Naive thymus-derived CD8-positive, alpha-beta T cell (primary cell): ENCODE results near the gene TNRC18. TPM values are rescaled to one million over a fixed set of nuclear protein-coding genes. Genes with fewer than 3 reads are reported as not detected.
A peak's percentile ranks its signal among the peaks of the same experiment; 100 is the strongest.

ENCODE experiments used
- ATAC-seq, 2 donors: fragments of 150-1000 bp; cut with Tn5 transposase in 1 of 2; sonication (Bioruptor Pico), chemical (Tn5 transposase) in 1 of 2; 1 replicate in 1 of 2; 2 replicates in 1 of 2; pipeline ENCODE4 v1.10.0; 2021; ENCODE audit warnings: mild to moderate bottlenecking in 2 of 2, moderate library complexity in 2 of 2
- POLR2A ChIA-PET: fragments of 350-600 bp; sonication (Branson Sonifier 250); formaldehyde crosslinking; loops from one replicate; lab custom pipeline; 2021; ENCODE audit warnings: antibody characterized with exemption; lab: Charles Lee
- DNase-seq, 10 donors: peaks; one replicate each; pipeline versions ENCODE4 v3.0.0 to v3.0.0-alpha.2; 2020 to 2022
- H3K27ac Mint-ChIP-seq, 10 donors: one replicate each; pipeline ENCODE4 v1.8.0; 2020 to 2022; ENCODE audit warnings: mild to moderate bottlenecking in 10 of 10, mixed read lengths in 10 of 10, moderate library complexity in 4 of 10, inconsistent platforms in 1 of 10
- H3K27me3 Mint-ChIP-seq, 5 donors: one replicate each; pipeline ENCODE4 v1.8.0; 2021 to 2022; ENCODE audit warnings: mixed read lengths in 5 of 5
- H3K36me3 Mint-ChIP-seq, 3 donors: one replicate each; pipeline ENCODE4 v1.8.0; 2020 to 2022; ENCODE audit warnings: mixed read lengths in 3 of 3, mild to moderate bottlenecking in 2 of 3, inconsistent platforms in 1 of 3
- H3K4me1 Mint-ChIP-seq, 4 donors: one replicate each; pipeline ENCODE4 v1.8.0; 2021 to 2022; ENCODE audit warnings: mixed read lengths in 4 of 4
- H3K4me3 Mint-ChIP-seq, 10 donors: one replicate each; pipeline ENCODE4 v1.8.0; 2020 to 2022; ENCODE audit warnings: mild to moderate bottlenecking in 10 of 10, mixed read lengths in 10 of 10, moderate library complexity in 6 of 10, inconsistent platforms in 1 of 10
- H3K9me3 Mint-ChIP-seq, 9 donors: one replicate each; pipeline ENCODE4 v1.8.0; 2020 to 2022; ENCODE audit warnings: mixed read lengths in 9 of 9, mild to moderate bottlenecking in 3 of 9, inconsistent platforms in 1 of 9, moderate library complexity in 1 of 9
- polyA plus RNA-seq, 3 donors: library from polyadenylated mRNA; unstranded; fragments of 300-500 nt; fragmentation: Illumina TruSeq; gene quantifications; one replicate each; pipeline ENCODE4 v1.2.3, GENCODE V29; 2021
- total RNA-seq, 8 experiments: library from RNA in 2 of 8; stranded (reverse) in 2 of 8; gene quantifications; one replicate each; pipeline ENCODE4 v1.2.3 and lab custom pipeline; 2021 to 2026

The TNRC18 gene
- total and polyA plus RNA-seq, 5 experiments from 2014 or later = 0.59 to 42.7 (median 1.6) TPM

GRCh38 chr7:5359344-5359743 is 64.3 kb downstream of the TNRC18 start:
- no peaks in the 10 kb centered on the region for H3K9me3 Mint-ChIP-seq
- no peak overlapping the region for H3K27ac Mint-ChIP-seq
- peaks cover 0 to 77% (median 28%) of the 10 kb centered on the region in 3 donors for H3K36me3 Mint-ChIP-seq
- no peak overlapping the region for H3K4me3 Mint-ChIP-seq
- H3K4me1 Mint-ChIP-seq = peaks cover 16 to 21% (median 19%) of the 10 kb centered on the region in 4 donors
- POLR2A ChIA-PET = no interaction called here
- H3K27me3 Mint-ChIP-seq = no peaks in the 10 kb centered on the region
- DNase-seq = no peak
- no peak for ATAC-seq

DNA sequence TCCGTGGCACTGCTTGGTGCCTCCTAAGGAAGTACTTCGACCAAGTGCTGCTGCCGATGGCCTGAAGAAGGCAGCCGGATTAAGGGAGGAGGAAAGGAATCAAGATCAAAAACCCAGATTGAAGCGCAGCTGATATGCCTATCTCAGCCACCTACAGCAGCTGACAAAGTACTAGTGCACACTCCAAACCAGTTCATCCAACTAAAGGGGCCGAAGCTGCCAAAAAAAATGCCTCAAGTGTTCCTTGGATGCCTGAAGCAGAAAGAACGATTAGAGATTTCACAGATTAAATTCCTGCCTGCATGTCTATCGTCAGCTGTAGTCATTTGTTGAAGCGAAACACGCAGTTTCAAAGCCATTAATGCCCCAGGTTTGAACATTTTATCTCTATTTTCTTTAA is 65.7 kb downstream of the TNRC18 start:
- no peak overlapping the region for H3K4me3 Mint-ChIP-seq
- DNase-seq = no peak
- peaks cover 16 to 24% (median 22%) of the 10 kb centered on the region in 4 donors for H3K4me1 Mint-ChIP-seq
- peak overlapping the region in 1 of 10 donors; percentile 55 for H3K27ac Mint-ChIP-seq
- H3K36me3 Mint-ChIP-seq = peaks cover 0 to 85% (median 28%) of the 10 kb centered on the region in 3 donors
- H3K27me3 Mint-ChIP-seq = no peaks in the 10 kb centered on the region
- ATAC-seq = no peak
- no peaks in the 10 kb centered on the region for H3K9me3 Mint-ChIP-seq
- POLR2A ChIA-PET = no interaction called here

DNA sequence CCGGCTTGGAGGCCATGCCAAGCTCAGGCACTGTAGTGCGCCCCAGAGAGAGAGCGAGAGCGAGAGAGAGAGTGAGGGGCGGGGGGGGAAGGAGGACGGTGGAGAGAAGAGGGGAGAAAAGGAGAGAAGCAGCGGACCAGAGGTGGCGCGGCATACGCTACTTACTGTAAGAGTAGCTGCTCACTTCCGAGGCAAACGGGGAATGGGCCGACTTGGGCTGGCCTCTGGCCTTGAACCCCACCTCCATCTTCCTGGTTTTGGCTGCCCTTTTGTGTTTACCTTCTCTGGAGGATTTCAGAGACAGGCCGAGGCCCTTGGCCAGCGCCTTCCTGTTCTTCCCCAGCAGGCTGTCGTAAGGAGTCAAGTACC is 66.9 kb downstream of the TNRC18 start:
- Mint-ChIP-seq H3K9me3 (no peaks in the 10 kb centered on the region), H3K27ac (no peak overlapping the region), H3K27me3 (no peaks in the 10 kb centered on the region), H3K36me3 (peaks cover 0 to 92% (median 28%) of the 10 kb centered on the region in 3 donors), H3K4me3 (peak overlapping the region in 1 of 10 donors; percentile 45), H3K4me1 (peaks cover 16 to 28% (median 23%) of the 10 kb centered on the region in 4 donors)
- no peak for ATAC-seq
- no peak for DNase-seq
- POLR2A ChIA-PET = no interaction called here

GRCh38 chr7:5354460-5355232 is 69.0 kb downstream of the TNRC18 start:
- DNase-seq (no peak), ATAC-seq (no peak)
- H3K36me3 Mint-ChIP-seq = peaks cover 0 to 86% (median 29%) of the 10 kb centered on the region in 3 donors
- POLR2A ChIA-PET = no interaction called here
- no peak overlapping the region for H3K4me3 Mint-ChIP-seq
- no peaks in the 10 kb centered on the region for H3K9me3 Mint-ChIP-seq
- peaks cover 16 to 28% (median 22%) of the 10 kb centered on the region in 4 donors for H3K4me1 Mint-ChIP-seq
- H3K27me3 Mint-ChIP-seq = no peaks in the 10 kb centered on the region
- H3K27ac Mint-ChIP-seq = peak overlapping the region in 3 of 10 donors; percentile 17 to 60 (median 58)

GRCh38 chr7:5352440-5353010 is 71.1 kb downstream of the TNRC18 start:
- no peak for ATAC-seq

GRCh38 chr7:5351507-5352265 is 71.9 kb downstream of the TNRC18 start:
- DNase-seq (no peak), ATAC-seq (no peak)
- Mint-ChIP-seq H3K27me3 (no peaks in the 10 kb centered on the region), H3K36me3 (peaks cover 0 to 71% (median 12%) of the 10 kb centered on the region in 3 donors), H3K4me1 (peaks cover 13 to 27% (median 20%) of the 10 kb centered on the region in 4 donors), H3K9me3 (no peaks in the 10 kb centered on the region), H3K4me3 (no peak overlapping the region), H3K27ac (no peak overlapping the region)
- POLR2A ChIA-PET = no interaction called here

More at GRCh38 chr7:5352440-5353010, 71.1 kb downstream of the TNRC18 start:
- Mint-ChIP-seq H3K27me3 (no peaks in the 10 kb centered on the region), H3K4me1 (peaks cover 13 to 28% (median 22%) of the 10 kb centered on the region in 4 donors), H3K4me3 (no peak overlapping the region), H3K27ac (peak overlapping the region in 1 of 10 donors; percentile 46), H3K9me3 (no peaks in the 10 kb centered on the region), H3K36me3 (peaks cover 0 to 75% (median 16%) of the 10 kb centered on the region in 3 donors)
- POLR2A ChIA-PET = no interaction called here
- no peak for DNase-seq

GRCh38 chr7:5350600-5351385 is 72.8 kb downstream of the TNRC18 start:
- peaks cover 0 to 67% (median 12%) of the 10 kb centered on the region in 3 donors for H3K36me3 Mint-ChIP-seq
- ATAC-seq = no peak
- no peaks in the 10 kb centered on the region for H3K27me3 Mint-ChIP-seq
- H3K4me1 Mint-ChIP-seq = peaks cover 13 to 23% (median 20%) of the 10 kb centered on the region in 4 donors
- no peak overlapping the region for H3K4me3 Mint-ChIP-seq
- H3K27ac Mint-ChIP-seq = no peak overlapping the region
- POLR2A ChIA-PET = no interaction called here
- peaks cover 0 to 2% (median 0%) of the 10 kb centered on the region in 9 donors for H3K9me3 Mint-ChIP-seq
- DNase-seq = no peak

DNA sequence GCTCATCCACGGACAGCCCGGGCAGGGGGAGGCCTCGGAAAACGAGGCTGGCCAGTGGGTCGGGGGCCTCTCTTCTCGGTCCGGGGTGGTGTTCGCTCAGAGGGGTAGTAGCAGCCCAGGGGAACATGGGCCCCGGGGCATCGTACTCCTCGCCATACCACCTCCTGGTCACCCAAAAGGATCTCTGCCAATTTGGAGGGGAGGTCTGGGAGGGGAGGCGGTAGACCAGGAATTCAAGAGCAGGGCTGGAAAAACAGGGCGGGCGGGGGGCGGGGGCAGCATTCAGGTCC is 73.5 kb downstream of the TNRC18 start:
- H3K27ac Mint-ChIP-seq = no peak overlapping the region
- ATAC-seq = no peak

DNA sequence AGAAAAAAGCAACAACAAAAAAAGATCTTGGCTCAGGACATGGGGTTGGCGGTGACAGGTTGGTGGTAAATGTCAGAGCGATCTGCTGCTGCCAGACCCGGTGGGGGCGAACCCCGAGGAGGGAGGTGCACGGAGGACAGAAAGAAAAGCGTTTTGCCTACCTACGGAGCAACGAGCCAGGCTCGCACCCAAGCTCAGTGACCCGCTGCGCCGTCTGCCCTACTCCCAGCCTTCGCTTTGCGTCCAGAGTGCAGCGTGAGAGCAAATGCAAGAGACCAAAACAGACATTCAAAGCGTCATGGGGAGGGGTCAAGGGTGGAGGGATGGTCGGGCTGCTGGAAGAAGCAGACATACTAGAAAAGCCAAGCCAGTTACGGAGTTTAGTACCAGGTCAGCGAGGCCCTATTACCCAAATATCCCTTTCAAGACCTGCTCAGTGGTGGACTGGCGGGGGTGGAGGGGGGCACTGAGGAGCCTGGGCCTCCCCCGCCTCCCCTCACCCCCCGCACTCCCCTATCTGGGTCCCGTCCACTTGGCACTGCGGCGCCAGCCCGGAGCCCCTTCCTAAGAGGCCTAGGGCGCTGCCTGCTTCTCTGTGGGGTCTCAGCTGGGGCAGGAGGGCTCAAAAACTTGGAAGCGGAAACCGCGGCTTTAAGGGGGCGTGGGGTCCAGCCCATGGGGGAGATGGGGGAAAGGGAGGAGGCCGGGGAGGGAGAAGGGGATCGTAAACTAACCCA is 74.0 kb downstream of the TNRC18 start:
- H3K4me3 Mint-ChIP-seq = no peak overlapping the region

More for the DNA sequence above, 73.5 kb downstream of the TNRC18 start:
- H3K36me3 Mint-ChIP-seq = peaks cover 0 to 65% (median 13%) of the 10 kb centered on the region in 3 donors
- peaks cover 0 to 6% (median 0%) of the 10 kb centered on the region in 9 donors for H3K9me3 Mint-ChIP-seq
- no peak for DNase-seq
- POLR2A ChIA-PET = no interaction called here
- peaks cover 10 to 21% (median 17%) of the 10 kb centered on the region in 4 donors for H3K4me1 Mint-ChIP-seq
- H3K27me3 Mint-ChIP-seq = no peaks in the 10 kb centered on the region
- H3K4me3 Mint-ChIP-seq = no peak overlapping the region

GRCh38 chr7:5349005-5349380 is 74.6 kb downstream of the TNRC18 start:
- no peaks in the 10 kb centered on the region for H3K27me3 Mint-ChIP-seq
- no peak overlapping the region for H3K4me3 Mint-ChIP-seq
- DNase-seq (no peak), ATAC-seq (no peak)
- peaks cover 3 to 66% (median 22%) of the 10 kb centered on the region in 3 donors for H3K36me3 Mint-ChIP-seq
- H3K27ac Mint-ChIP-seq = no peak overlapping the region
- POLR2A ChIA-PET = no interaction called here
- peaks cover 0 to 17% (median 3%) of the 10 kb centered on the region in 9 donors for H3K9me3 Mint-ChIP-seq
- peaks cover 0 to 11% (median 6%) of the 10 kb centered on the region in 4 donors for H3K4me1 Mint-ChIP-seq

More for the DNA sequence above, 74.0 kb downstream of the TNRC18 start:
- Mint-ChIP-seq H3K36me3 (peaks cover 0 to 65% (median 16%) of the 10 kb centered on the region in 3 donors), H3K27ac (no peak overlapping the region), H3K9me3 (peaks cover 0 to 11% (median 0%) of the 10 kb centered on the region in 9 donors), H3K27me3 (no peaks in the 10 kb centered on the region), H3K4me1 (peaks cover 5 to 16% (median 12%) of the 10 kb centered on the region in 4 donors)
- POLR2A ChIA-PET = no interaction called here
- DNase-seq (no peak), ATAC-seq (no peak)

DNA sequence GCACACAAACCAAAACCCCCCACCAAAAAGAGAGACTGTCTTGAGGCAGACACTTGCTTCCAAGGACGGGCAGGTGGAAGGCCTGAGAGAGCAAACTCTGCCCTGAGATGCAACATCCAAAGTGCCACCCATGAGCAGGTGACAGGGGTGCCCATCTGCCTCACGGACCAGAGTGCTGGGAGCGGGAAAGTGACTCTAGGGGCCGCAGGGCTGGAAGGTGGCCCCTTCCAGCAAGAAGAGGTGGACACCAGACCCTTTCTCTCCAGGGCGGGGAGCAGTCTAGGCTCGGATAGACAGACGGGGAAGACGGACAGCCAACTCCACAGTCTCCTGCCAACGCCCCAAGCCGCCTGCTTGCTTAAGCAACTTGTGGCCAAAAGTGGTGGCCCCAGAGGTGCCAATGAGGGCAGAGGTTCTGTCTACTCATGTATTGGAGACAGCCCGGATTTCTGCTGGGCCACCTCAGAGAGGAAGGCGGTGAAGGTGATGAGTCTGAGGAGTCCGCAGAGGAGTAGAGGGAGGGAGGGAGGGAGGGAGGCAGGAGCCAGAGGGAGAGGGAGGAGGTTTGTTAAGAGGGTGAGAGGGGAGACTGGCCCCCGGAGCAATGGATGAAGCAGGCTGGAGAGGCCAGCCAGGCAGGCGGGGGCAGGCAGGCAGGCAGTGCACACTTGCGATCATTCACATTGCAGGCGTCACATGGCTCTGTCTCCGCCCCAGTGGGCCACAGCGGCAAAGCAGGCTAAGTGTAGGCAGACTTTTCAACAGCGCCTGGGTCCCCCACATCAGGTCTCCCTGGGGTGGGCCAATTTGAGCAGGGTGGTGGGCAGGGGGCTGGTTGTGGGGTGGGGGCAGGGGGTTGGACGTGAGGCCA is 75.3 kb downstream of the TNRC18 start:
- POLR2A ChIA-PET = no interaction called here
- peaks cover 8 to 66% (median 28%) of the 10 kb centered on the region in 3 donors for H3K36me3 Mint-ChIP-seq
- no peak for DNase-seq
- no peak overlapping the region for H3K4me3 Mint-ChIP-seq
- no peak for ATAC-seq
- H3K27ac Mint-ChIP-seq = no peak overlapping the region
- peaks cover 0 to 23% (median 9%) of the 10 kb centered on the region in 9 donors for H3K9me3 Mint-ChIP-seq
- no peaks in the 10 kb centered on the region for H3K27me3 Mint-ChIP-seq
- H3K4me1 Mint-ChIP-seq = peaks cover 0 to 8% (median 6%) of the 10 kb centered on the region in 4 donors
